Liver (tissue), 9 donors: ENCODE data around the gene ZFP3. TPM values are rescaled to one million over a fixed set of nuclear protein-coding genes. Genes with fewer than 3 reads are reported as not detected.
"Not testable (repeated sequence)": the region's sequence is repeated elsewhere in the genome, so short reads cannot be mapped to it uniquely, and the experiment has no call there.

Experiments used
- DNase-seq: peaks from one replicate; pipeline ENCODE4 v3.0.0-alpha.2; 2017; ENCODE audit warnings: low spot score
- H3K27ac ChIP-seq, 2 donors: one replicate each; pipeline ENCODE4 v1.7.0; 2013; ENCODE audit warnings: inconsistent platforms in 2 of 2, low read length in 2 of 2, control low read depth in 1 of 2, low read depth in 1 of 2, mild to moderate bottlenecking in 1 of 2
- H3K27me3 ChIP-seq, 4 donors: one replicate each; pipeline versions ENCODE4 v1.6.1 to v1.7.0; 2013; ENCODE audit warnings: low read length in 3 of 4, inconsistent platforms in 1 of 4, mild to moderate bottlenecking in 1 of 4, moderate library complexity in 1 of 4; ENCODE audit not compliant: control insufficient read depth in 4 of 4, insufficient read depth in 4 of 4
- H3K36me3 ChIP-seq, 4 donors: one replicate each; pipeline versions ENCODE4 v1.6.1 to v1.7.0; 2013; ENCODE audit warnings: low read length in 3 of 4, mild to moderate bottlenecking in 3 of 4, low read depth in 1 of 4, moderate library complexity in 1 of 4; ENCODE audit not compliant: control insufficient read depth in 4 of 4, insufficient read depth in 3 of 4
- H3K4me1 ChIP-seq, 4 donors: one replicate each; pipeline versions ENCODE4 v1.6.1 to v1.7.0; 2013; ENCODE audit warnings: low read length in 3 of 4, mild to moderate bottlenecking in 3 of 4, moderate library complexity in 1 of 4; ENCODE audit not compliant: control insufficient read depth in 4 of 4, insufficient read depth in 4 of 4
- H3K4me3 ChIP-seq, 3 donors: one replicate each; pipeline versions ENCODE4 v1.6.1 to v1.7.0; 2013; ENCODE audit warnings: low read length in 3 of 3, control low read depth in 1 of 3, low read depth in 1 of 3, mild to moderate bottlenecking in 1 of 3
- H3K9ac ChIP-seq, 2 donors: one replicate each; pipeline ENCODE4 v1.7.0; 2013; ENCODE audit warnings: low read length in 2 of 2, mild to moderate bottlenecking in 2 of 2, moderate library complexity in 2 of 2, control low read depth in 1 of 2, low read depth in 1 of 2
- H3K9me3 ChIP-seq, 4 donors: one replicate each; pipeline versions ENCODE4 v1.6.1 to v1.7.0; 2013; ENCODE audit warnings: low read length in 3 of 4; ENCODE audit not compliant: control insufficient read depth in 4 of 4
- EGR1 ChIP-seq, 2 donors: IDR thresholded peaks; 2 replicates each; pipeline ENCODE4 v1.6.1; 2016 to 2018; ENCODE audit warnings: antibody characterized with exemption in 2 of 2, low read depth in 2 of 2
- FOXA1 ChIP-seq: IDR thresholded peaks from 2 replicates; pipeline ENCODE4 v1.6.1; 2016; ENCODE audit warnings: antibody characterized with exemption
- FOXA2 ChIP-seq: IDR thresholded peaks from 2 replicates; pipeline ENCODE4 v1.6.1; 2016; ENCODE audit warnings: antibody characterized with exemption
- GABPA ChIP-seq, 2 donors: IDR thresholded peaks in 1 of 2; conservative IDR thresholded peaks in 1 of 2; 2 replicates each; pipeline ENCODE4 v1.6.1; 2016; ENCODE audit warnings: antibody characterized with exemption in 2 of 2, mild to moderate bottlenecking in 1 of 2, moderate library complexity in 1 of 2
- HNF4A ChIP-seq, 2 donors: conservative IDR thresholded peaks; 2 replicates each; pipeline ENCODE4 v1.6.1; 2016; ENCODE audit warnings: antibody characterized with exemption in 2 of 2, mild to moderate bottlenecking in 2 of 2
- HNF4G ChIP-seq: IDR thresholded peaks from 2 replicates; pipeline ENCODE4 v1.6.1; 2016; ENCODE audit warnings: antibody characterized with exemption
- JUND ChIP-seq, 2 donors: IDR thresholded peaks; 2 replicates each; pipeline ENCODE4 v1.6.1; 2016; ENCODE audit warnings: antibody characterized with exemption in 2 of 2
- RAD21 ChIP-seq, 2 donors: IDR thresholded peaks; 2 replicates each; pipeline ENCODE4 v1.6.1; 2016; ENCODE audit warnings: antibody characterized with exemption in 2 of 2, mild to moderate bottlenecking in 2 of 2
- REST ChIP-seq: IDR thresholded peaks from 2 replicates; pipeline ENCODE4 v1.6.1; 2016; ENCODE audit warnings: antibody characterized with exemption, mild to moderate bottlenecking
- SP1 ChIP-seq: IDR thresholded peaks from 2 replicates; pipeline ENCODE4 v1.6.1; 2018; ENCODE audit warnings: antibody characterized with exemption, mild to moderate bottlenecking
- YY1 ChIP-seq: IDR thresholded peaks from 2 replicates; pipeline ENCODE4 v1.6.1; 2016; ENCODE audit warnings: antibody characterized with exemption, mild to moderate bottlenecking
- ZBTB33 ChIP-seq: IDR thresholded peaks from 2 replicates; pipeline ENCODE4 v1.6.1; 2016; ENCODE audit warnings: antibody characterized with exemption
- WGBS: extraction: QIAGEN DNeasy Blood & Tissue Kit; methylation state at CpG from one replicate; pipeline ENCODE4 v1.1.7; 2013; 5-methylcytosine and 5-hydroxymethylcytosine counted together
- polyA plus RNA-seq, 2 donors: library from polyadenylated mRNA; stranded (reverse) in 1 of 2; unstranded in 1 of 2; fragments of 200-250 nt in 1 of 2; fragments of >200 nt in 1 of 2; fragmentation: Nextera tagmentation in 1 of 2; extraction: Ambion mirVana in 1 of 2; gene quantifications; one replicate each; pipeline versions ENCODE4 v1.2.1 to v1.2.3, GENCODE V29; 2013 to 2015
- total RNA-seq, 2 donors: library from RNA; depleted of rRNA; stranded (reverse); fragments of >200 nt; gene quantifications; one replicate each; pipeline ENCODE4 v1.2.3, GENCODE V29; 2014
- TF ChIP-seq, protein P1 (sequence below): IDR thresholded peaks from 2 replicates; pipeline ENCODE4 v1.6.1; 2016; ENCODE audit warnings: antibody characterized with exemption
- TF ChIP-seq, protein P2 (sequence below): IDR thresholded peaks from 2 replicates; pipeline ENCODE4 v1.6.1; 2016; ENCODE audit warnings: antibody characterized with exemption
- TF ChIP-seq, protein P3 (sequence below): fragments of 150-350 bp; IDR thresholded peaks from 2 replicates; pipeline ENCODE4 v1.5.1; 2017; ENCODE audit warnings: improper control_type of control experiment, low read depth, low read length; ENCODE audit not compliant: missing input control
- donor health status: healthy.
- donor health status: healthy.
- donor health status: healthy.
- donor health status: healthy.
- donor health status: healthy.

Gene ZFP3
- total and polyA plus RNA-seq, 4 donors, result 0.46 to 1.6 (median 1.1) TPM

DNA sequence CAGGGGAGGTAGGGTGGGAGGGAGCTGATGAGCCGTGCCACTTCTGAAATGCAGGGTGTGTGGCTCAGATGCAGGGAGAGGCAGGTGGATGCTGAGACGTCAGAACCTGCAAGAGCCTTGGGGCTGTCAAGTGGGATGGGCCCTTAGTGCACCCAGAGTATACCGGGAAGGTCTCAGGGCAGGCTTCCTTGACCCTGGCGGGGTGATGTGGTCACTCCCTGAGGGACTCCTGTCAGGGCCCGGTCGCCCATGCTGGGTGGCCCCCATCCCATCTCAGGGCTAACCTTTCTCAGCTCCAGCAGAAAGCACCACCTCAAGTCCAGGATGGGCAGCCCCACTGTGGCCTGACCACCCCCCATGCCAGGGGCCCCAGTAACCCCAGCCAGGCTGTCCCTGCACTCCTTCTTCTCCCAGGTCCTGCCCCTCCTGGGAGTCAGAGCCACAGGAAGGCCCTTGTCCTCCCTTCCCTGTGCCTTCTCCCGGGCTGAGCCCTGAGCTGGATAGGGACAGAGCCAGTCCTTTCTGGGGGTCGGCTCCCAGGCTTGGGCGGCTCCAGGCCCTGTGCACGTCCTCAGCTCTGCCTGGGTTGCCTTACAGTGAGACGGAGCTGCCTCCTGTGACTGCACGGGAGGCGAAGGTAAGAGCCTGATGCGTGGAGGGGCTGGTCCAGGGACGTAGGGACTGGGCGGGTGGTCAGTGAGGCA lies 53.7 kb downstream of the ZFP3 start:
- DNase-seq, H3K9me3 ChIP-seq, H3K9ac ChIP-seq, H3K4me3 ChIP-seq, H3K4me1 ChIP-seq, H3K27ac ChIP-seq, H3K36me3 ChIP-seq, H3K27me3 ChIP-seq: not testable (repeated sequence)
- 88% methylated on average over 16 of the region's 16 CpGs for WGBS

GRCh38 chr17:5132503-5133225 lies 54.4 kb downstream of the ZFP3 start:
- H3K36me3 ChIP-seq, H3K27me3 ChIP-seq, H3K27ac ChIP-seq, DNase-seq, H3K9me3 ChIP-seq, H3K4me3 ChIP-seq, H3K4me1 ChIP-seq, H3K9ac ChIP-seq: not testable (repeated sequence)
- WGBS, result 93% methylated on average over 15 of the region's 15 CpGs

GRCh38 chr17:5133311-5133710 lies 55.0 kb downstream of the ZFP3 start:
- Histone ChIP-seq H3K4me1 (no peaks in the 10 kb centered on the region), H3K27me3 (no peaks in the 10 kb centered on the region), H3K9ac (no peak overlapping the region), H3K27ac (no peak overlapping the region), H3K4me3 (no peak overlapping the region), H3K9me3 (no peaks in the 10 kb centered on the region), H3K36me3 (no peaks in the 10 kb centered on the region)
- 76% methylated on average over 8 of the region's 8 CpGs for WGBS
- no peak for DNase-seq
- TF ChIP-seq JUND (IDR thresholded peaks at IDR 0.05) (no peak), HNF4G (no peak), SP1 (no peak), REST (no peak), EGR1 (IDR thresholded peaks at IDR 0.05; ENCODE audit: low read depth in 2 of 2) (no peak), GABPA (IDR thresholded peaks at IDR 0.05 in 1 of 2, conservative IDR thresholded peaks at IDR 0.05 in 1 of 2) (no peak), FOXA1 (no peak), FOXA2 (no peak), ZBTB33 (no peak), YY1 (no peak), HNF4A (conservative IDR thresholded peaks at IDR 0.05) (no peak), RAD21 (IDR thresholded peaks at IDR 0.05) (no peak)
- TF ChIP-seq, protein P1, sequence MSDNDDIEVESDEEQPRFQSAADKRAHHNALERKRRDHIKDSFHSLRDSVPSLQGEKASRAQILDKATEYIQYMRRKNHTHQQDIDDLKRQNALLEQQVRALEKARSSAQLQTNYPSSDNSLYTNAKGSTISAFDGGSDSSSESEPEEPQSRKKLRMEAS, result no peak
- TF ChIP-seq, protein P2, sequence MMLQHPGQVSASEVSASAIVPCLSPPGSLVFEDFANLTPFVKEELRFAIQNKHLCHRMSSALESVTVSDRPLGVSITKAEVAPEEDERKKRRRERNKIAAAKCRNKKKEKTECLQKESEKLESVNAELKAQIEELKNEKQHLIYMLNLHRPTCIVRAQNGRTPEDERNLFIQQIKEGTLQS, result no peak
- TF ChIP-seq, protein P3, sequence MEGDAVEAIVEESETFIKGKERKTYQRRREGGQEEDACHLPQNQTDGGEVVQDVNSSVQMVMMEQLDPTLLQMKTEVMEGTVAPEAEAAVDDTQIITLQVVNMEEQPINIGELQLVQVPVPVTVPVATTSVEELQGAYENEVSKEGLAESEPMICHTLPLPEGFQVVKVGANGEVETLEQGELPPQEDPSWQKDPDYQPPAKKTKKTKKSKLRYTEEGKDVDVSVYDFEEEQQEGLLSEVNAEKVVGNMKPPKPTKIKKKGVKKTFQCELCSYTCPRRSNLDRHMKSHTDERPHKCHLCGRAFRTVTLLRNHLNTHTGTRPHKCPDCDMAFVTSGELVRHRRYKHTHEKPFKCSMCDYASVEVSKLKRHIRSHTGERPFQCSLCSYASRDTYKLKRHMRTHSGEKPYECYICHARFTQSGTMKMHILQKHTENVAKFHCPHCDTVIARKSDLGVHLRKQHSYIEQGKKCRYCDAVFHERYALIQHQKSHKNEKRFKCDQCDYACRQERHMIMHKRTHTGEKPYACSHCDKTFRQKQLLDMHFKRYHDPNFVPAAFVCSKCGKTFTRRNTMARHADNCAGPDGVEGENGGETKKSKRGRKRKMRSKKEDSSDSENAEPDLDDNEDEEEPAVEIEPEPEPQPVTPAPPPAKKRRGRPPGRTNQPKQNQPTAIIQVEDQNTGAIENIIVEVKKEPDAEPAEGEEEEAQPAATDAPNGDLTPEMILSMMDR, result no peak

DNA sequence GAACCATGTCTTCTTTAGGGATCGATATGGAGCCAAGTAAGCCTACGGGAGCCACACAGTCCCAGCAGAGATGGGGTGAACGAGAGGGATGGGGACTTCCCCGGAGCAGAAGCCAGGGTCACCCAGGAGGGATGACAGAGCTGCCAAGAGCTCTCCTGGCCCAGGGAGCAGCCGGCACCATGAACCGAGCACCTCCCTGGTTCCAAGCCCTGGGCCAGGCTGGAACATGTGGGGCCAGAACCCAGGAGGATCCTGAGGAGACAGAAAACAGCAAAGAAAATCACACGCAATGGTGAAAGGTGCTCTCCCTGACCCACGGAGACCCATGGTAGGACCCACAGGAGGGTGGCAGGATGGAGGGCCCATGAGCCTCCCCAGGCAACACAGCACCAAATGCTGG lies 55.7 kb downstream of the ZFP3 start:
- not testable (repeated sequence) for H3K27ac ChIP-seq, H3K4me3 ChIP-seq, H3K27me3 ChIP-seq, H3K9me3 ChIP-seq, H3K9ac ChIP-seq, H3K4me1 ChIP-seq, H3K36me3 ChIP-seq, DNase-seq
- 88% methylated on average over 8 of the region's 8 CpGs for WGBS
